GM18517 (cell line): Measurements from ENCODE around the gene EPHB2.

ENCODE experiments used
- ATAC-seq: cut with Tn5 transposase; IDR thresholded peaks from one replicate; pipeline ENCODE4 v1.9.1; 2021; ENCODE audit warnings: mild to moderate bottlenecking, moderate library complexity; ENCODE audit not compliant: unreplicated experiment

Gene EPHB2

GRCh38 chr1:22875841-22876240 is 165.2 kb downstream of the EPHB2 start:
- ATAC-seq, result no peak

GRCh38 chr1:22876359-22877111 is 165.9 kb downstream of the EPHB2 start:
- ATAC-seq, result no peak

GRCh38 chr1:22877112-22877915 is 166.7 kb downstream of the EPHB2 start:
- no peak for ATAC-seq

GRCh38 chr1:22877980-22878379 is 167.3 kb downstream of the EPHB2 start:
- ATAC-seq, result no peak

- ATAC-seq, result no peak
Observed at GRCh38 chr1:22878626-22879025, 168.0 kb downstream of the EPHB2 start.

- no peak for ATAC-seq
Observed at GRCh38 chr1:22879445-22879844, 168.8 kb downstream of the EPHB2 start.

GRCh38 chr1:22880174-22880601 is 169.5 kb downstream of the EPHB2 start:
- ATAC-seq, result no peak

GRCh38 chr1:22883406-22883805 is 172.8 kb downstream of the EPHB2 start:
- ATAC-seq, result no peak

- no peak for ATAC-seq
Observed at GRCh38 chr1:22884806-22885530, 174.3 kb downstream of the EPHB2 start.

GRCh38 chr1:22886211-22886610 is 175.6 kb downstream of the EPHB2 start:
- no peak for ATAC-seq

- no peak for ATAC-seq
Observed at GRCh38 chr1:22887491-22887890, 176.9 kb downstream of the EPHB2 start.

- no peak for ATAC-seq
Observed at GRCh38 chr1:22888320-22889075, 177.9 kb downstream of the EPHB2 start.

GRCh38 chr1:22889213-22889827 is 178.7 kb downstream of the EPHB2 start:
- ATAC-seq, result no peak

- no peak for ATAC-seq
Observed at GRCh38 chr1:22892789-22893188, 182.2 kb downstream of the EPHB2 start.

- no peak for ATAC-seq
Observed at GRCh38 chr1:22893292-22893691, 182.7 kb downstream of the EPHB2 start.

GRCh38 chr1:22895357-22895756 is 184.7 kb downstream of the EPHB2 start:
- ATAC-seq, result no peak

- ATAC-seq, result no peak
Observed at GRCh38 chr1:22896184-22896583, 185.5 kb downstream of the EPHB2 start.

GRCh38 chr1:22900451-22900850 is 189.8 kb downstream of the EPHB2 start:
- no peak for ATAC-seq

GRCh38 chr1:22903113-22903512 is 192.5 kb downstream of the EPHB2 start:
- no peak for ATAC-seq

- no peak for ATAC-seq
Observed at GRCh38 chr1:22906968-22907367, 196.3 kb downstream of the EPHB2 start.
